Vagina (tissue), 2 donors: ENCODE measurements around the gene SLC39A2. TPM values are rescaled to one million over a fixed set of nuclear protein-coding genes. Genes with fewer than 3 reads are reported as not detected.
A peak's percentile ranks its signal among the peaks of the same experiment; 100 is the strongest.

Experiments
- DNase-seq, 2 donors: peaks; one replicate each; pipeline ENCODE4 v3.0.0-alpha.2; 2017; ENCODE audit errors: extremely low spot score in 2 of 2
- H3K27ac ChIP-seq: fragments of 200-600 bp; sonication (generic); one replicate; pipeline ENCODE4 v1.5.1; 2019
- H3K27me3 ChIP-seq: fragments of 200-600 bp; sonication (generic); one replicate; pipeline ENCODE4 v1.5.1; 2019
- H3K36me3 ChIP-seq, 2 donors: fragments of 200-600 bp; sonication (generic); one replicate each; pipeline ENCODE4 v1.5.1; 2017 to 2019
- H3K4me1 ChIP-seq: fragments of 200-600 bp; sonication (generic); one replicate; pipeline ENCODE4 v1.5.1; 2019
- H3K4me3 ChIP-seq, 2 donors: fragments of 200-600 bp; sonication (generic); 1 replicate in 1 of 2; 2 replicates in 1 of 2; pipeline ENCODE4 v1.5.1; 2016 to 2019
- H3K9me3 ChIP-seq: fragments of 200-600 bp; sonication (generic); one replicate; pipeline ENCODE4 v1.5.1; 2019
- CTCF ChIP-seq, 3 experiments: fragments of 450-650 bp in 2 of 3; fragments of 200-600 bp in 1 of 3; sonication (generic) in 1 of 3; IDR thresholded peaks; one replicate each; pipeline ENCODE4 v1.5.1; 2017 to 2019; ENCODE audit warnings: antibody characterized with exemption in 3 of 3, mild to moderate bottlenecking in 2 of 3, moderate library complexity in 2 of 3
- POLR2A ChIP-seq, 2 donors: fragments of 450-650 bp; IDR thresholded peaks; one replicate each; pipeline ENCODE4 v1.6.1; 2017; ENCODE audit warnings: antibody characterized with exemption in 2 of 2, mild to moderate bottlenecking in 2 of 2, moderate library complexity in 2 of 2
- POLR2AphosphoS5 ChIP-seq, 2 donors: sonication (generic); formaldehyde crosslinking; IDR thresholded peaks; one replicate each; pipeline ENCODE4 v1.9.0; 2017; ENCODE audit warnings: antibody characterized with exemption in 2 of 2, mild to moderate bottlenecking in 2 of 2, low read depth in 1 of 2; ENCODE audit not compliant: insufficient read depth in 1 of 2
- intact Hi-C: fragments of 100-400 bp; cut with DNase I; formaldehyde crosslinking; loops from one replicate; pipeline ENCODE4 v1.15.1; 2023
- total RNA-seq: library from RNA; depleted of rRNA; stranded (reverse); fragments of >200 nt; gene quantifications from one replicate; pipeline ENCODE4 v1.2.3, GENCODE V29; 2016

SLC39A2 gene
- total RNA-seq, 1 donor from 2014 or later, result 5.4 TPM

GRCh38 chr14:21023174-21023573 is 24.1 kb downstream of the SLC39A2 start:
- Histone ChIP-seq H3K27ac (peak overlapping the region; percentile 99), H3K4me1 (peaks cover 73% of the 10 kb centered on the region), H3K36me3 (peaks cover 0 to 35% of the 10 kb centered on the region in 2 donors), H3K27me3 (no peaks in the 10 kb centered on the region), H3K9me3 (no peaks in the 10 kb centered on the region), H3K4me3 (peak overlapping the region; percentile 72 to 96)
- no peak for TF ChIP-seq POLR2A (IDR thresholded peaks at IDR 0.05)
- TF ChIP-seq CTCF (IDR thresholded peaks at IDR 0.05), result no peak
- TF ChIP-seq POLR2AphosphoS5 (IDR thresholded peaks at IDR 0.05; ENCODE audit: insufficient read depth in 1 of 2, low read depth in 1 of 2), result no peak
- no peak for DNase-seq
- intact Hi-C loops, result no loop called here

GRCh38 chr14:21023817-21024584 is 24.9 kb downstream of the SLC39A2 start:
- Histone ChIP-seq H3K4me1 (peaks cover 73% of the 10 kb centered on the region), H3K4me3 (peak overlapping the region; percentile 72 to 96), H3K36me3 (peaks cover 0 to 27% of the 10 kb centered on the region in 2 donors), H3K27ac (peak overlapping the region; percentile 99), H3K27me3 (no peaks in the 10 kb centered on the region), H3K9me3 (no peaks in the 10 kb centered on the region)
- peak in 1 of 2 donors; percentile 84 for DNase-seq
- TF ChIP-seq POLR2A (IDR thresholded peaks at IDR 0.05) (no peak), CTCF (IDR thresholded peaks at IDR 0.05) (no peak), POLR2AphosphoS5 (IDR thresholded peaks at IDR 0.05; ENCODE audit: insufficient read depth in 1 of 2, low read depth in 1 of 2) (no peak)
- intact Hi-C loops, result no loop called here

GRCh38 chr14:21024585-21025370 is 25.7 kb downstream of the SLC39A2 start, which contains the start of gene NDRG2:
Gene NDRG2 (minus strand): TSS chr14:21025061. CDS start chr14:21023315, 1,746 bp downstream.
- DNase-seq, result peak in 1 of 2 donors; percentile 89
- intact Hi-C loops, result loop anchor here (5.0 kb wide), 1 partner anchor 78 kb away; the partner anchor contains the start of gene TMEM253
- peaks cover 67% of the 10 kb centered on the region for H3K4me1 ChIP-seq

More at GRCh38 chr14:21024585-21025370, 25.7 kb downstream of the SLC39A2 start, which contains the start of gene NDRG2:
- no peaks in the 10 kb centered on the region for H3K27me3 ChIP-seq
- TF ChIP-seq POLR2A (IDR thresholded peaks at IDR 0.05) (peak; percentile 36 to 59), CTCF (IDR thresholded peaks at IDR 0.05) (peak in 1 of 3 experiments; percentile 27), POLR2AphosphoS5 (IDR thresholded peaks at IDR 0.05; ENCODE audit: insufficient read depth in 1 of 2, low read depth in 1 of 2) (peak in 1 of 2 donors; percentile 89)
- H3K9me3 ChIP-seq, result no peaks in the 10 kb centered on the region
- peak within 1 kb of the TSS; percentile 72 to 96 for H3K4me3 ChIP-seq
- peak within 1 kb of the TSS; percentile 99 for H3K27ac ChIP-seq
- peaks cover 0 to 19% of the 10 kb centered on the region in 2 donors for H3K36me3 ChIP-seq
